Fibroblast of villous mesenchyme (primary cell): ENCODE measurements around the gene PCDHA13. TPM values are rescaled to one million over a fixed set of nuclear protein-coding genes. Genes with fewer than 3 reads are reported as not detected.
"Not testable (repeated sequence)": the region's sequence is repeated elsewhere in the genome, so short reads cannot be mapped to it uniquely, and the experiment has no call there.

Source experiments
- DNase-seq: peaks from one replicate; pipeline ENCODE4 v3.0.0-alpha.2; 2010; ENCODE audit warnings: low read depth
- H3K4me3 ChIP-seq: 2 replicates; pipeline ENCODE4 v1.5.1; 2011; ENCODE audit warnings: low read depth, mild to moderate bottlenecking, low read length
- CTCF ChIP-seq: IDR thresholded peaks from 2 replicates; pipeline ENCODE4 v1.5.1; 2012; ENCODE audit warnings: low read depth, mild to moderate bottlenecking, low read length; ENCODE audit not compliant: insufficient read depth
- total RNA-seq: library from RNA; depleted of rRNA; stranded (reverse); fragments of >200 nt; gene quantifications from 2 replicates; pipeline ENCODE4 v1.2.3, GENCODE V29; 2012

The PCDHA13 gene
- total RNA-seq, 1 donor = under 0.01 TPM

GRCh38 chr5:140849831-140850634, 31.9 kb upstream of the PCDHA13 start:
- DNase-seq, H3K4me3 ChIP-seq: not testable (repeated sequence)

GRCh38 chr5:140855772-140856674, 25.9 kb upstream of the PCDHA13 start, which contains the start of gene PCDHA10:
PCDHA10 (plus strand) TSS chr5:140855897; CDS start chr5:140856049, 152 bp downstream.
- no peak within 1 kb of the TSS for H3K4me3 ChIP-seq
- DNase-seq = peak; percentile 5
- peak; percentile 8 for TF ChIP-seq CTCF

DNA sequence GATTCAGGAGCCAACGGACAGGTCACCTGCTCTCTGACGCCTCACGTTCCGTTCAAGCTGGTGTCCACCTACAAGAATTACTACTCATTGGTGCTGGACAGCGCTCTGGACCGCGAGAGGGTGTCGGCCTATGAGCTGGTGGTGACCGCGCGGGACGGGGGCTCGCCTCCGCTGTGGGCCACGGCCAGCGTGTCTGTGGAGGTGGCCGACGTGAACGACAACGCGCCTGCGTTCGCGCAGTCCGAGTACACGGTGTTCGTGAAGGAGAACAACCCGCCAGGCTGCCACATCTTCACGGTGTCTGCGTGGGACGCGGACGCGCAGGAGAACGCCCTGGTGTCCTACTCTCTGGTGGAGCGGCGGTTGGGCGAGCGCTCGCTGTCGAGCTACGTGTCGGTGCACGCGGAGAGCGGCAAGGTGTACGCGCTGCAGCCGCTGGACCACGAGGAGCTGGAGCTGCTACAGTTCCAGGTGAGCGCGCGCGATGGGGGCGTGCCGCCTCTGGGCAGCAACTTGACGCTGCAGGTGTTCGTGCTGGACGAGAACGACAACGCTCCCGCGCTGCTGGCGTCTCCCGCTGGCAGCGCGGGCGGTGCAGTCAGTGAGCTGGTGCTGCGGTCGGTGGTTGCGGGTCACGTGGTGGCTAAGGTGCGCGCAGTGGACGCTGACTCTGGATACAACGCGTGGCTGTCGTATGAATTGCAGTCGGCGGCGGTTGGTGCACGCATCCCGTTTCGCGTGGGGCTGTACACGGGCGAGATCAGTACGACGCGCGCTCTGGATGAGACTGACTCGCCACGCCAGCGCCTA, 24.5 kb upstream of the PCDHA13 start:
- TF ChIP-seq CTCF = no peak
- no peak overlapping the region for H3K4me3 ChIP-seq
- no peak for DNase-seq

- no peak for TF ChIP-seq CTCF
- no peak for DNase-seq
- H3K4me3 ChIP-seq = no peak overlapping the region
Measured at GRCh38 chr5:140857987-140858240, 24.0 kb upstream of the PCDHA13 start.

GRCh38 chr5:140862441-140863295, 19.3 kb upstream of the PCDHA13 start:
- DNase-seq = no peak
- no peak overlapping the region for H3K4me3 ChIP-seq
- no peak for TF ChIP-seq CTCF

DNA sequence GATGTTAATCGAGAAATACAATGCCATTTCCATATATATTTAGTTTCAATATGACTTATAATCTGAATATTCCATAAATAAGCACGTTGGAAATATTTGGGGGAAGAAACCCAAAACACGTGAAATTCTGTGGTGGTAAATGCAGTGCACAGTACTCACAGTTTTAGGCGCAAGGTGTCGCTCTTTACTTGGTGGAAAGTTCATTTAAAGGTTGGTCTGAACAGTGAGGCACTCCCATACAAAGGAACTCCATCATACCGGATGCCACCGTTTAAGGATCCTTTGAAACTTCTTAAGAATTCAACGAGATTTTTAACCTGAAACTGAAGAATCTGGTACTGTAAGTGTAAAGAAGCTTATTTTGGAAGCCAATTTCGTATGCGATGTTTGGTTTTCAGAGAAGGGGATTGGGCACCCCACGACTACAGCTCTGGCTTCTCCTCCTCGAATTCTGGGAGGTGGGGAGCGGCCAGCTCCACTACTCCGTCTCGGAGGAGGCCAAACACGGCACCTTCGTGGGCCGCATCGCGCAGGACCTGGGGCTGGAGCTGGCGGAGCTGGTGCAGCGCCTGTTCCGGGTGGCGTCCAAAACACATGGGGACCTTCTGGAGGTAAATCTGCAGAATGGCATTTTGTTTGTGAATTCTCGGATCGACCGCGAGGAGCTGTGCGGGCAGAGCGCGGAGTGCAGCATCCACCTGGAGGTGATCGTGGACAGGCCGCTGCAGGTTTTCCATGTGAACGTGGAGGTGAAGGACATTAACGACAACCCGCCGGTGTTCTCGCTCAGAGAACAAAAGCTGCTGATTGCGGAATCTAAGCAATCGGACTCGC, 13.0 kb upstream of the PCDHA13 start, which contains the start of gene PCDHA11:
Gene PCDHA11 (plus strand): TSS at position 237 of the 834 bp plus-strand sequence. CDS start 147 bp downstream, at position 384.
- DNase-seq = no peak
- no peak for TF ChIP-seq CTCF
- H3K4me3 ChIP-seq = no peak within 1 kb of the TSS
